ENCODE results near the gene ANP32A.
"Not testable (repeated sequence)": the region's sequence is repeated elsewhere in the genome, so short reads cannot be mapped to it uniquely, and the experiment has no call there.

ANP32A gene

DNA sequence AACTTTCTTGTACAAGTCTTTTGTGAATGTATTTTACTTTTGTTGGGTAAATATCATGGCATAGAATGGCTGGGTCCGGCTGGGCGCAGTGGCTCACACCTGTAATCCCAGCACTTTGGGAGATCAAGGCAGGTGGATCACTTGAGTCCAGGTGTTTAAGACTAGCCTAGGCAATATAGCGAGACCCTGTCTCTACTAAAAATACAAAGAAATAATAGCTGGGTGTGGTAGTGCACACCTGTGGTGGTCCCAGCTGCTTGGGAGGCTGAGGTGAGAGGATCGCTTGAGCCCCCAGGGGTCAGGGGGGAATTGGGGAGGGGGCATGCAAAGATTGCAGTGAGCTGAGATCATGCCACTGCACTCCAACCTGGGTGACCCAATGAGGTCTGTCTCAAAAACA, 52.9 kb downstream of the ANP32A start:
- TF ChIP-seq, protein P1, sequence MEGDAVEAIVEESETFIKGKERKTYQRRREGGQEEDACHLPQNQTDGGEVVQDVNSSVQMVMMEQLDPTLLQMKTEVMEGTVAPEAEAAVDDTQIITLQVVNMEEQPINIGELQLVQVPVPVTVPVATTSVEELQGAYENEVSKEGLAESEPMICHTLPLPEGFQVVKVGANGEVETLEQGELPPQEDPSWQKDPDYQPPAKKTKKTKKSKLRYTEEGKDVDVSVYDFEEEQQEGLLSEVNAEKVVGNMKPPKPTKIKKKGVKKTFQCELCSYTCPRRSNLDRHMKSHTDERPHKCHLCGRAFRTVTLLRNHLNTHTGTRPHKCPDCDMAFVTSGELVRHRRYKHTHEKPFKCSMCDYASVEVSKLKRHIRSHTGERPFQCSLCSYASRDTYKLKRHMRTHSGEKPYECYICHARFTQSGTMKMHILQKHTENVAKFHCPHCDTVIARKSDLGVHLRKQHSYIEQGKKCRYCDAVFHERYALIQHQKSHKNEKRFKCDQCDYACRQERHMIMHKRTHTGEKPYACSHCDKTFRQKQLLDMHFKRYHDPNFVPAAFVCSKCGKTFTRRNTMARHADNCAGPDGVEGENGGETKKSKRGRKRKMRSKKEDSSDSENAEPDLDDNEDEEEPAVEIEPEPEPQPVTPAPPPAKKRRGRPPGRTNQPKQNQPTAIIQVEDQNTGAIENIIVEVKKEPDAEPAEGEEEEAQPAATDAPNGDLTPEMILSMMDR (conservative IDR thresholded peaks at IDR 0.05; ENCODE audit: low read depth, low read length), result no peak
- no peak overlapping the region for H3K4me3 ChIP-seq (ENCODE audit: low read length)
- DNase-seq (ENCODE audit: low read depth), result no peak

DNA sequence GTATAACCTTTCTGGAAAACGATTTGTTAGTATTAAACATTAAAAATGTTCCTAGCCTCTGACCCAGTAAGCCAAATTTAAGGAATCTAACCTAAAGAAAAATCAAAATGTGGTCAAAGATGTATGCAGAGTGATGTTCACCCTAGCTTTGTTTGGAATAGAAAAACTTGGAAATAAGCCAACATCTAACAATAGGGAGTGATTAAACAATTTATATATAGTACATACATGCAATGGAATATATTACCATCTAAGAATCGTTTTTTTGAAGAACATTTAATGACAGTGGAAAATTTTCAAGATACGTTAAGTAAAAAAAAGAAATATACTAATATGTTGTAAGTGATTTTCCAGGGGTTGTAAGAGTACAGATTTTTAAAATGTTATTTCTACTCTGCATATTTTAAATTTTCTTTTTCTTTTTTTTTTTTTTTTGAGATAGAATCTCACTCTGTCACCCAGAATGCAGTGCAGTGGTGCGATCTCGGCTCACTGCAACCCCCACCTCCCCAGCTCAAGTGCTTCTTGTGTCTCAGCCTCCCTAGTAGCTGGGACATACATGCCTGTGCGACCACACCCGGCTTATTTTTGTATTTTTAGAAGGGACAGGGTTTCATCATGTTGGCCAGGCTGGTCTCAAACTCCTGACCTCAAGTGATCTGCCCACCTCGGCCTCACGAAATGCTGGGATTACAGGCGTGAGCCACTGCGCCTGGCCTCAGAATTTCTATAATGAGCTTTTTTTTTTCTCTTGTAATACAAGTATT, 54.9 kb downstream of the ANP32A start:
- no peak overlapping the region for H3K4me3 ChIP-seq (ENCODE audit: low read length)
- TF ChIP-seq, protein P1 (conservative IDR thresholded peaks at IDR 0.05; ENCODE audit: low read depth, low read length), result no peak
- no peak for DNase-seq (ENCODE audit: low read depth)

DNA sequence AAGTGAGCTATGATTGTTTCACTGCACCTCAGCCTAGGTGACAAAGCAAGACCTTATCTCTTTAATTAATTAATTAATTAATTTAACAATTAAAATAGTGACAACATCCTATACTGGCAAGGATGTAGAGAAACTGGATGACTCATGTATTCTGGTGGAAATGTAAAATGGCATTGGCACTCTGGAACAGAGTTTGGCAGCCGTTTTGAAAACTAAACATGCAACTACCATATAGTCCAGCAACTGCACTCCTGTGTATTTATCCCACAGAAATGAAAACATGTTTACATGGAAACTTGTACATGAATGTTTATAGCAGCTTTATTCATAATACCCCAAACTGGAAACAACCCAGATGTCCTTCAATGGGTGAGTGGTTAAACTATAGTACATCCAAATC, 56.6 kb downstream of the ANP32A start:
- DNase-seq (ENCODE audit: low read depth), result no peak
- H3K4me3 ChIP-seq (ENCODE audit: low read length), result no peak overlapping the region
- TF ChIP-seq, protein P1 (conservative IDR thresholded peaks at IDR 0.05; ENCODE audit: low read depth, low read length), result no peak

DNA sequence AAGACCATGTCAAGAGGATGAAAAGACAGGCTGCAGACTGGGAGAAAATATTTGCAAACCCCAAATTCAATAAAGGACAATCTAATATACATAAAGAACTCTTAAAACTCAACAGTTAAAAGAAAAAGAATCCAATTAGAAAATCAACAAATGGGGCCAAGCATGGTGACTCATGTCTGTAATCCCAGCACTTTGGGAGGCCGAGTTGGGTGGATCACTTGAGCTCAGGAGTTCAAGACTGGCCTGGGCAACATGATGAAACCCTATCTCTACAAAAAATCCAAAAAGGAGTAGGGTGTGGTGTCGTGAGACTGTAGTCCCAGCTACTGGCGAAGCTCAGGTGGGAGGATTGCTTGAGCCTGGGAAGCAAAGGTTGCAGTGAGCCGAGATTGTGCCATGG, 57.6 kb downstream of the ANP32A start:
- no peak overlapping the region for H3K4me3 ChIP-seq (ENCODE audit: low read length)
- TF ChIP-seq, protein P1 (conservative IDR thresholded peaks at IDR 0.05; ENCODE audit: low read depth, low read length), result no peak
- DNase-seq (ENCODE audit: low read depth), result no peak

DNA sequence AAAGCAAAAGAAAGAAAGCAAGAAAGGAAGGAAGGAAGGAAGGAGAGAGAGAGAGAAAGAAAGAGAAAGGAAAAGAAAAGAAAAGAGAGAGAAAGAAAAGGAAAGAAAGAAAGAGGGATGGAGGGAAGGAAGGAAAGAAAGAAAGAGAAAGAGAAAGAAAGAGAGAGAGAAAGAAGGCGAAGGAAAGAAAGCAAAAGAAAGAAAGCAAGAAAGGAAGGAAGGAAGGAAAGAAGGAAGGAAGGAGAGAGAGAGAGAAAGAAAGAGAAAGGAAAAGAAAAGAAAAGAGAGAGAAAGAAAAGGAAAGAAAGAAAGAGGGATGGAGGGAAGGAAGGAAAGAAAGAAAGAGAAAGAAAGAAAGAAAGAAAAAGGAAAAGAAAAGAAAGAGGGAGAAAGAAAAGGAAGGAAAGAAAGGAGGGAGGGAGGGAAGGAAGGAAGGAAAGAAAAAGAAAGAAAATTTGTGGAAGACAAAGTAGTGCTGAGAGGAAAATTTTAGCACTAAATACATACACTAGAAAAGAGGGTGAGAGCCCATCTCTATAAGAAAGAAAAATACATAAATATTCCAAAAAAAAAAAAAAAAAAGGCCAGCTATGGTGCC, 60.6 kb downstream of the ANP32A start:
- H3K4me3 ChIP-seq (ENCODE audit: low read length); DNase-seq (ENCODE audit: low read depth): not testable (repeated sequence)

DNA sequence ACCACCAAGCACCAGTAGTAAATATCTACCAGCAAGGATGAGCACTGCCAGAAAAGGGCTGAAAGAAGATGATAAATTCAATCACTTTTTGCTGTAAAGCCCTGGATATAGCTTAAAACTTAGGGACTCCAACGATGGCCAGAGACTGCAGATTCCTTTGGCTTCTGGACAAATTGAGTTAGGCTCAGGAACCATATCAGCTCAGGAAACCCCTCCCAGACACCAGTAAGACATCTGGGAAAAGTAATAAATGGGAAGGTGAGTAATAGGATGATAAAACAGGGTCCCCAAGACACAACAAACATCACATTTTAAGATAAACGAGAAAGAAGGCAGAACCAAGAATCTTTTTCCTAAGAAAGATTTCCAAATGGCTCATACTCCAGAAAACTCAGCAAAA, 65.0 kb downstream of the ANP32A start:
- TF ChIP-seq, protein P1 (conservative IDR thresholded peaks at IDR 0.05; ENCODE audit: low read depth, low read length), result no peak
- no peak for DNase-seq (ENCODE audit: low read depth)
- no peak overlapping the region for H3K4me3 ChIP-seq (ENCODE audit: low read length)

DNA sequence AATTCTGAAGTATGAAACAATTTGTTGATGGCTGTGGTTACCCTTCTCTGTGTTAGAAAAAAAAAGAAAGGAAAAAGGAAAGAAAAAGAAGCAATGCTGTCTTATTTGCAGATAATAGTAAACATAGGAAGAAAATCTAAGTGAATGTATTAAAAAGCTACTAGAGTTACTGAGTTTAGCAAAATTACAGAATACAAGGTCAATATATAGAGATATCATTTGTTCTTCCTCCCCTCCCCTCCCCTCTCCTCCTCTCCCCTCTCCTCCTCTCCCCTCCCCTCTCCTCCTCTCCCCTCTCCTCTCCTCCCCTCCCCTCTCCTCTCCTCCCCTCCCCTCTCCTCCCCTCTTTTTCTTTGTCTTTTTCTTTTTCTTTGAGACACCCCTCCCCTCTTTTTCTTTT, 69.1 kb downstream of the ANP32A start:
- no peak overlapping the region for H3K4me3 ChIP-seq (ENCODE audit: low read length)
- no peak for DNase-seq (ENCODE audit: low read depth)
- TF ChIP-seq, protein P1 (conservative IDR thresholded peaks at IDR 0.05; ENCODE audit: low read depth, low read length), result no peak

Data from retinal pigment epithelial cell (primary cell).